H1 (cell line): Measurements from ENCODE around the gene TWSG1. TPM values are rescaled to one million over a fixed set of nuclear protein-coding genes. Genes with fewer than 3 reads are reported as not detected.

ENCODE experiments used
- CTCF ChIA-PET: fragments of 300-600 bp; sonication (Branson Sonifier 250); formaldehyde crosslinking; loops from one replicate; lab custom pipeline; 2021; ENCODE audit not compliant: partially characterized antibody; lab: Charles Lee
- POLR2A ChIA-PET: fragments of 300-600 bp; sonication (Branson Sonifier 250); formaldehyde crosslinking; loops from one replicate; lab custom pipeline; 2021; ENCODE audit warnings: inconsistent platforms; ENCODE audit not compliant: partially characterized antibody; lab: Charles Lee
- DNase-seq, 2 experiments: peaks; one replicate each; pipeline versions ENCODE4 v3.0.0 to v3.0.0-alpha.2; 2010 to 2022; ENCODE audit warnings: low spot score in 2 of 2, low read depth in 1 of 2, mixed read lengths in 1 of 2
- FAIRE-seq: peaks from 2 replicates; lab custom pipeline; 2011; peaks lifted over from hg19 to GRCh38; lab: Jason Lieb, UNC
- H2AFZ ChIP-seq: 2 replicates; pipeline ENCODE4 v1.8.1; 2012; ENCODE audit warnings: low read length, inconsistent platforms
- H2AK5ac ChIP-seq: 2 replicates; pipeline ENCODE4 v1.6.1; 2013; ENCODE audit warnings: low read depth, low read length
- H2BK120ac ChIP-seq: replicated peaks from 2 replicates; pipeline ENCODE3; 2013; ENCODE audit warnings: low read depth, low read length, inconsistent platforms
- H2BK12ac ChIP-seq: 2 replicates; pipeline ENCODE4 v1.6.1; 2013; ENCODE audit warnings: low read depth, low read length
- H2BK15ac ChIP-seq: 2 replicates; pipeline ENCODE4 v1.6.1; 2013; ENCODE audit warnings: low read length
- H2BK20ac ChIP-seq: 2 replicates; pipeline ENCODE4 v1.6.1; 2013; ENCODE audit warnings: low read length
- H2BK5ac ChIP-seq: 2 replicates; pipeline ENCODE4 v1.6.1; 2013; ENCODE audit warnings: low read depth, low read length
- H3K14ac ChIP-seq: 2 replicates; pipeline ENCODE4 v1.6.1; 2013; ENCODE audit warnings: inconsistent platforms; ENCODE audit not compliant: insufficient read length
- H3K18ac ChIP-seq: 2 replicates; pipeline ENCODE4 v1.6.1; 2013; ENCODE audit warnings: low read length; ENCODE audit errors: extremely low read depth
- H3K23ac ChIP-seq: 2 replicates; pipeline ENCODE4 v1.6.1; 2013; ENCODE audit warnings: inconsistent platforms; ENCODE audit not compliant: insufficient read length
- H3K23me2 ChIP-seq: 2 replicates; pipeline ENCODE4 v1.6.1; 2013; ENCODE audit warnings: low read depth, low read length
- H3K27ac ChIP-seq: 2 replicates; pipeline ENCODE4 v1.6.1; 2011; ENCODE audit warnings: low read depth, low read length, inconsistent platforms
- H3K27me3 ChIP-seq, 4 experiments: replicated peaks in 1 of 4; 1 replicate in 1 of 4; 2 replicates in 3 of 4; pipeline versions ENCODE4 v1.6.1 to v1.8.1; 2011 to 2013; ENCODE audit warnings: low read length in 3 of 4, mild to moderate bottlenecking in 3 of 4, inconsistent platforms in 2 of 4, mixed read lengths in 2 of 4, moderate library complexity in 1 of 4; ENCODE audit not compliant: control insufficient read depth in 3 of 4, insufficient read depth in 3 of 4; ENCODE audit errors: extremely low read depth in 1 of 4
- H3K36me3 ChIP-seq, 4 experiments: 2 replicates each; pipeline versions ENCODE4 v1.6.1 to v1.8.1; 2011 to 2013; ENCODE audit warnings: mild to moderate bottlenecking in 4 of 4, low read length in 3 of 4, moderate library complexity in 2 of 4, control low read depth in 1 of 4, inconsistent platforms in 1 of 4; ENCODE audit not compliant: insufficient read depth in 4 of 4, control insufficient read depth in 2 of 4
- H3K4ac ChIP-seq: replicated peaks from 2 replicates; pipeline ENCODE3; 2013; ENCODE audit warnings: low read length, low read depth, mixed read lengths, inconsistent platforms; ENCODE audit not compliant: insufficient read length
- H3K4me1 ChIP-seq, 4 experiments: replicated peaks in 1 of 4; 1 replicate in 1 of 4; 2 replicates in 3 of 4; pipeline versions ENCODE4 v1.6.1 to v1.8.1; 2011 to 2013; ENCODE audit warnings: low read length in 3 of 4, inconsistent platforms in 2 of 4, mixed read lengths in 1 of 4; ENCODE audit not compliant: insufficient read depth in 4 of 4, control insufficient read depth in 3 of 4
- H3K4me2 ChIP-seq, 2 experiments: 2 replicates each; pipeline versions ENCODE4 v1.6.1 to v1.8.1; 2011 to 2013; ENCODE audit warnings: low read depth in 2 of 2, low read length in 2 of 2, control low read depth in 1 of 2, inconsistent platforms in 1 of 2, mild to moderate bottlenecking in 1 of 2; ENCODE audit not compliant: insufficient read depth in 1 of 2
- H3K4me3 ChIP-seq, 4 experiments: fragments of 200-600, 300-600 bp in 1 of 4; sonication (generic), shearing (Covaris generic), sonication (Bioruptor Twin) in 1 of 4; 2 replicates each; pipeline versions ENCODE4 v1.5.1 to v1.8.1; 2011 to 2016; ENCODE audit warnings: low read length in 4 of 4, low read depth in 3 of 4, control low read depth in 2 of 4, inconsistent platforms in 2 of 4, mild to moderate bottlenecking in 2 of 4, mixed read lengths in 1 of 4, moderate library complexity in 1 of 4; ENCODE audit not compliant: insufficient read depth in 2 of 4; ENCODE audit errors: extremely low read depth in 1 of 4
- H3K56ac ChIP-seq: replicated peaks from 2 replicates; pipeline ENCODE3; 2013; ENCODE audit warnings: low read depth, mild to moderate bottlenecking, mixed read lengths, low read length, inconsistent platforms; ENCODE audit not compliant: insufficient read length
- H3K79me1 ChIP-seq: 2 replicates; pipeline ENCODE4 v1.6.1; 2013; ENCODE audit warnings: low read depth, low read length, control low read depth
- H3K79me2 ChIP-seq, 2 experiments: 2 replicates each; pipeline versions ENCODE4 v1.6.1 to v1.8.1; 2012 to 2013; ENCODE audit warnings: low read length in 2 of 2, mild to moderate bottlenecking in 2 of 2, inconsistent platforms in 1 of 2; ENCODE audit not compliant: insufficient read depth in 2 of 2, control insufficient read depth in 1 of 2
- H3K9ac ChIP-seq, 4 experiments: replicated peaks in 1 of 4; 1 replicate in 1 of 4; 2 replicates in 3 of 4; pipeline versions ENCODE4 v1.6.1 to v1.8.1; 2011 to 2013; ENCODE audit warnings: low read depth in 3 of 4, low read length in 3 of 4, control low read depth in 2 of 4, mild to moderate bottlenecking in 2 of 4, moderate library complexity in 2 of 4, inconsistent platforms in 1 of 4; ENCODE audit errors: extremely low read depth in 1 of 4
- H3K9me3 ChIP-seq, 2 experiments: 2 replicates each; pipeline versions ENCODE4 v1.6.1 to v1.8.1; 2012 to 2013; ENCODE audit warnings: mild to moderate bottlenecking in 2 of 2, moderate library complexity in 2 of 2, control low read depth in 1 of 2, inconsistent platforms in 1 of 2, low read depth in 1 of 2, low read length in 1 of 2, mixed read lengths in 1 of 2; ENCODE audit not compliant: insufficient read depth in 2 of 2
- H4K20me1 ChIP-seq, 2 experiments: replicated peaks in 1 of 2; 2 replicates each; pipeline versions ENCODE3 to v1.8.1; 2011 to 2013; ENCODE audit warnings: inconsistent platforms in 2 of 2, low read length in 2 of 2, mild to moderate bottlenecking in 1 of 2; ENCODE audit not compliant: insufficient read depth in 2 of 2, control insufficient read depth in 1 of 2
- H4K5ac ChIP-seq: 2 replicates; pipeline ENCODE4 v1.6.1; 2013; ENCODE audit warnings: low read length, low read depth, mixed read lengths, inconsistent platforms; ENCODE audit not compliant: insufficient read length
- H4K8ac ChIP-seq: 2 replicates; pipeline ENCODE4 v1.8.0; 2013; ENCODE audit warnings: mild to moderate bottlenecking, moderate library complexity, low read length, inconsistent platforms; ENCODE audit not compliant: insufficient read depth; ENCODE audit errors: extremely low read depth
- H4K91ac ChIP-seq: replicated peaks from 2 replicates; pipeline ENCODE3; 2013; ENCODE audit warnings: low read length, mixed read lengths, inconsistent platforms; ENCODE audit not compliant: insufficient read length
- BCL11A ChIP-seq, 2 experiments: IDR thresholded peaks; one replicate each; pipeline ENCODE4 v1.6.1; 2011; ENCODE audit warnings: low read depth in 2 of 2, low read length in 2 of 2, mild to moderate bottlenecking in 2 of 2
- EGR1 ChIP-seq: IDR thresholded peaks from 2 replicates; pipeline ENCODE4 v1.6.1; 2011; ENCODE audit warnings: low read depth, low read length, borderline replicate concordance
- HDAC6 ChIP-seq: IDR thresholded peaks from one replicate; pipeline ENCODE4 v1.7.1; 2012; ENCODE audit warnings: low read depth, mild to moderate bottlenecking, inconsistent platforms, low read length, moderate library complexity
- POLR2AphosphoS5 ChIP-seq: IDR thresholded peaks from 2 replicates; pipeline ENCODE4 v1.6.1; 2011; ENCODE audit warnings: low read depth, low read length
- RAD21 ChIP-seq, 2 experiments: IDR thresholded peaks in 1 of 2; conservative IDR thresholded peaks in 1 of 2; 2 replicates each; pipeline ENCODE4 v1.6.1; 2011; ENCODE audit warnings: low read depth in 2 of 2, low read length in 2 of 2, improper control_type of control experiment in 1 of 2, inconsistent platforms in 1 of 2, mild to moderate bottlenecking in 1 of 2, moderate library complexity in 1 of 2
- RFX5 ChIP-seq: IDR thresholded peaks from 2 replicates; pipeline ENCODE4 v1.6.1; 2011; ENCODE audit warnings: low read depth, low read length, improper control_type of control experiment, borderline replicate concordance
- SIRT6 ChIP-seq: IDR thresholded peaks from one replicate; pipeline ENCODE4 v1.7.1; 2012; ENCODE audit warnings: low read length, inconsistent platforms
- SP1 ChIP-seq: IDR thresholded peaks from 2 replicates; pipeline ENCODE4 v1.6.1; 2011; ENCODE audit warnings: low read depth, low read length
- TAF1 ChIP-seq: IDR thresholded peaks from 2 replicates; pipeline ENCODE4 v1.6.1; 2011; ENCODE audit warnings: mild to moderate bottlenecking, low read depth, low read length
- TEAD4 ChIP-seq: IDR thresholded peaks from 2 replicates; pipeline ENCODE4 v1.6.1; 2012; ENCODE audit warnings: low read depth, low read length, inconsistent platforms, mixed read lengths
- YY1 ChIP-seq: IDR thresholded peaks from 2 replicates; pipeline ENCODE4 v1.6.1; 2011; ENCODE audit warnings: low read depth, mild to moderate bottlenecking, low read length
- WGBS, 2 experiments: shearing (Covaris generic) in 1 of 2; methylation state at CpG; one replicate each; pipeline versions ENCODE4 v1.1.6 to v1.1.7; 2013 to 2015; ENCODE audit warnings: low lambda C conversion rate in 2 of 2, mixed read lengths in 2 of 2, inconsistent platforms in 1 of 2, low coverage in 1 of 2, missing lambda C conversion rate in 1 of 2; ENCODE audit not compliant: insufficient replicate concordance in 2 of 2, insufficient coverage in 1 of 2, insufficient read length in 1 of 2; ENCODE audit errors: extremely low coverage in 1 of 2, missing lambda C conversion rate in 1 of 2; 5-methylcytosine and 5-hydroxymethylcytosine counted together
- polyA plus RNA-seq, 7 experiments: library from polyadenylated mRNA; depleted of rRNA in 3 of 7; stranded (reverse) in 5 of 7; unstranded in 2 of 7; fragments of >200 nt in 5 of 7; fragments of 200-250 nt in 2 of 7; gene quantifications; 1 replicate in 5 of 7; 2 replicates in 1 of 7; 4 replicates in 1 of 7; pipeline versions ENCODE4 v1.2.1 to v1.2.3, GENCODE V29; 2011 to 2013; ENCODE audit warnings: missing spikeins in 2 of 7, mixed read lengths in 2 of 7
- total RNA-seq: library from RNA; stranded (reverse); fragmentation: NEBNext Ultra II Directional; extraction: Animal tissue kit (Norgen Biotek cat#: 25700); gene quantifications from 2 replicates; pipeline ENCODE4 v1.2.1, GENCODE V29; 2021

The TWSG1 gene
- total and polyA plus RNA-seq, 2 of the 8 experiments (the other 6 are each of a cell fraction or from before 2014, with no cell fraction given): 11.8 to 19.8 TPM

- H3K4ac ChIP-seq: no peak overlapping the region
- DNase-seq (no peak), FAIRE-seq (no peak)
- no peaks in the 10 kb centered on the region for H3K79me1 ChIP-seq
- H2BK120ac ChIP-seq: no peak overlapping the region
- POLR2A ChIA-PET: no interaction called here
- H2BK20ac ChIP-seq: no peak overlapping the region
- H3K4me2 ChIP-seq: no peak overlapping the region
- no peaks in the 10 kb centered on the region for H3K27me3 ChIP-seq
- H3K36me3 ChIP-seq: no peaks in the 10 kb centered on the region
- no peak overlapping the region for H3K14ac ChIP-seq
- no peak overlapping the region for H3K18ac ChIP-seq
- H4K5ac ChIP-seq: no peak overlapping the region
- TF ChIP-seq POLR2AphosphoS5 (no peak), HDAC6 (no peak), YY1 (no peak), EGR1 (no peak), SP1 (no peak), RAD21 (IDR thresholded peaks at IDR 0.05 in 1 of 2, conservative IDR thresholded peaks at IDR 0.05 in 1 of 2; ENCODE audit: low read depth in 2 of 2, low read length in 2 of 2) (no peak), TAF1 (no peak), RFX5 (no peak), TEAD4 (no peak), BCL11A (IDR thresholded peaks at IDR 0.05; ENCODE audit: low read depth in 2 of 2, low read length in 2 of 2) (no peak), SIRT6 (no peak)
- no peak overlapping the region for H3K27ac ChIP-seq
- H2BK5ac ChIP-seq: no peak overlapping the region
- no peak overlapping the region for H4K8ac ChIP-seq
- H3K9ac ChIP-seq: no peak overlapping the region
- no peaks in the 10 kb centered on the region; the same call in 1 of the 2 replicates for H3K23me2 ChIP-seq
- H2AK5ac ChIP-seq: no peak overlapping the region
- no peak overlapping the region for H2BK15ac ChIP-seq
- H3K4me1 ChIP-seq: peaks cover 0 to 2% (median 0%) of the 10 kb centered on the region in 4 experiments; a peak in 2 of 7 replicates
- no peak overlapping the region for H3K4me3 ChIP-seq
- H2BK12ac ChIP-seq: no peak overlapping the region
- no peak overlapping the region for H2AFZ ChIP-seq
- CTCF ChIA-PET: no interaction called here
- H4K20me1 ChIP-seq: no peaks in the 10 kb centered on the region
- WGBS, 2 experiments: 88% methylated on average over 11 of the region's 11 CpGs; no CpG with 5 or more reads in 1 of the 2 experiments
- H3K23ac ChIP-seq: no peak overlapping the region
- H4K91ac ChIP-seq: no peak overlapping the region
- H3K79me2 ChIP-seq: no peaks in the 10 kb centered on the region
- H3K56ac ChIP-seq: no peak overlapping the region
- H3K9me3 ChIP-seq: peaks cover 2 to 6% of the 10 kb centered on the region in 2 experiments; a peak in 2 of 4 replicates
These were observed 93.7 kb downstream of the TWSG1 start for GRCh38 chr18:9428301-9428706.
